Sigmoid colon (tissue), 7 donors: ENCODE results near the gene LPP. TPM values are rescaled to one million over a fixed set of nuclear protein-coding genes. Genes with fewer than 3 reads are reported as not detected.

Source experiments
- DNase-seq: peaks from one replicate; pipeline ENCODE4 v3.0.0-alpha.2; 2019
- H3K27ac ChIP-seq, 4 donors: fragments of 200-600 bp; sonication (generic); one replicate each; pipeline ENCODE4 v1.5.1; 2016 to 2019; ENCODE audit warnings: mild to moderate bottlenecking in 1 of 4
- H3K27me3 ChIP-seq, 3 donors: fragments of 200-600 bp; sonication (generic); one replicate each; pipeline ENCODE4 v1.5.1; 2019; ENCODE audit warnings: mild to moderate bottlenecking in 1 of 3
- H3K36me3 ChIP-seq, 4 donors: fragments of 200-600 bp; sonication (generic); one replicate each; pipeline ENCODE4 v1.5.1; 2016 to 2019
- H3K4me1 ChIP-seq, 4 donors: fragments of 200-600 bp; sonication (generic); one replicate each; pipeline ENCODE4 v1.5.1; 2017 to 2019
- H3K4me3 ChIP-seq, 4 donors: fragments of 200-600 bp; sonication (generic); one replicate each; pipeline ENCODE4 v1.5.1; 2017 to 2019; ENCODE audit warnings: mild to moderate bottlenecking in 2 of 4, moderate library complexity in 1 of 4
- H3K9me3 ChIP-seq, 4 donors: fragments of 200-600 bp in 3 of 4; sonication (generic) in 3 of 4; one replicate each; pipeline versions ENCODE4 v1.5.1 to v1.6.1; 2013 to 2019
- EP300 ChIP-seq, 4 donors: sonication (generic); formaldehyde crosslinking; IDR thresholded peaks; one replicate each; pipeline ENCODE4 v1.6.1; 2017; ENCODE audit warnings: antibody characterized with exemption in 4 of 4
- POLR2A ChIP-seq, 2 donors: fragments of 450-650 bp; IDR thresholded peaks; one replicate each; pipeline ENCODE4 v1.6.1; 2016; ENCODE audit warnings: antibody characterized with exemption in 2 of 2, mild to moderate bottlenecking in 2 of 2, moderate library complexity in 2 of 2
- POLR2AphosphoS5 ChIP-seq, 4 donors: sonication (generic); formaldehyde crosslinking; IDR thresholded peaks; one replicate each; pipeline ENCODE4 v1.6.1; 2017; ENCODE audit warnings: antibody characterized with exemption in 4 of 4
- WGBS, 2 donors: extraction: QIAGEN DNeasy Blood & Tissue Kit; methylation state at CpG; one replicate each; pipeline ENCODE4 v1.1.7; 2013; 5-methylcytosine and 5-hydroxymethylcytosine counted together
- intact Hi-C: fragments of 100-400 bp; cut with DNase I; formaldehyde crosslinking; loops from one replicate; pipeline ENCODE4 v1.15.1; 2023
- polyA plus RNA-seq, 3 donors: library from polyadenylated mRNA; stranded (reverse); fragments of 200-250 nt; gene quantifications; one replicate each; pipeline ENCODE4 v1.2.3, GENCODE V29; 2013
- total RNA-seq, 4 donors: library from RNA; depleted of rRNA; stranded (reverse); fragments of >200 nt; gene quantifications; one replicate each; pipeline ENCODE4 v1.1.0, GENCODE V29; 2016
- TF ChIP-seq, protein P1 (sequence below), 4 experiments: fragments of 450-650 bp in 3 of 4; fragments of 200-600 bp in 1 of 4; IDR thresholded peaks; one replicate each; pipeline ENCODE4 v1.5.1; 2016 to 2019; ENCODE audit warnings: antibody characterized with exemption in 4 of 4, mild to moderate bottlenecking in 3 of 4, moderate library complexity in 2 of 4
- donor health status: healthy with polysubstance abuse.
- donor health status: Bipolar disorder and iron deficiency.
- donor health status: healthy.

LPP gene
- total and polyA plus RNA-seq, 7 donors: 5.3 to 1,773 (median 824) TPM

DNA sequence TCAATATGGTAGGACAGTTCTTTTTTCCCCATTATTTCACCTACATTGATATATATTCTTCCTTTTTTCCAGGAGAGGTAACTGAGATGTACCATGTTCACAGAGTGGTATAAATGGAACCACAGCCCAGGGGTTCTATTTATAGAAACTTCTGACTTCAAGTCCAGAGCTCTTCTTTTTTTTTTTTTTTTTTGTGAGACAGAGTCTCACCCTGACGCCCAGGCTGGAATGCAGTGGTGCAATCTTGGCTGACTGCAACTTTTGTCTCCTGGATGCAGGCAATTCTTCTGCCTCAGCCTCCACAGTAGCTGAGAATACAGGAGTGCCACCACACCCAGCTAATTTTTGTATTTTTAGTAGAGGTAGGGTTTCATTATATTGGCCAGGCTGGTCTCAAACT is 750.7 kb downstream of the LPP start:
- 76 to 87% methylated on average over 1 of the region's 1 CpG for WGBS, 2 donors
- no peak overlapping the region for H3K4me3 ChIP-seq
- H3K27me3 ChIP-seq: no peaks in the 10 kb centered on the region
- H3K9me3 ChIP-seq: no peaks in the 10 kb centered on the region
- intact Hi-C loops: loop anchor here (5.0 kb wide), 1 partner anchor 38 kb away; no protein-coding TSS in a partner anchor
- DNase-seq: no peak
- no peaks in the 10 kb centered on the region for H3K36me3 ChIP-seq
- H3K4me1 ChIP-seq: peaks cover 0 to 35% (median 24%) of the 10 kb centered on the region in 4 donors
- no peak overlapping the region for H3K27ac ChIP-seq
- TF ChIP-seq POLR2AphosphoS5 (IDR thresholded peaks at IDR 0.05): no peak
- no peak for TF ChIP-seq POLR2A (IDR thresholded peaks at IDR 0.05)
- TF ChIP-seq EP300 (IDR thresholded peaks at IDR 0.05): no peak
- TF ChIP-seq, protein P1, sequence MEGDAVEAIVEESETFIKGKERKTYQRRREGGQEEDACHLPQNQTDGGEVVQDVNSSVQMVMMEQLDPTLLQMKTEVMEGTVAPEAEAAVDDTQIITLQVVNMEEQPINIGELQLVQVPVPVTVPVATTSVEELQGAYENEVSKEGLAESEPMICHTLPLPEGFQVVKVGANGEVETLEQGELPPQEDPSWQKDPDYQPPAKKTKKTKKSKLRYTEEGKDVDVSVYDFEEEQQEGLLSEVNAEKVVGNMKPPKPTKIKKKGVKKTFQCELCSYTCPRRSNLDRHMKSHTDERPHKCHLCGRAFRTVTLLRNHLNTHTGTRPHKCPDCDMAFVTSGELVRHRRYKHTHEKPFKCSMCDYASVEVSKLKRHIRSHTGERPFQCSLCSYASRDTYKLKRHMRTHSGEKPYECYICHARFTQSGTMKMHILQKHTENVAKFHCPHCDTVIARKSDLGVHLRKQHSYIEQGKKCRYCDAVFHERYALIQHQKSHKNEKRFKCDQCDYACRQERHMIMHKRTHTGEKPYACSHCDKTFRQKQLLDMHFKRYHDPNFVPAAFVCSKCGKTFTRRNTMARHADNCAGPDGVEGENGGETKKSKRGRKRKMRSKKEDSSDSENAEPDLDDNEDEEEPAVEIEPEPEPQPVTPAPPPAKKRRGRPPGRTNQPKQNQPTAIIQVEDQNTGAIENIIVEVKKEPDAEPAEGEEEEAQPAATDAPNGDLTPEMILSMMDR (IDR thresholded peaks at IDR 0.05): no peak

DNA sequence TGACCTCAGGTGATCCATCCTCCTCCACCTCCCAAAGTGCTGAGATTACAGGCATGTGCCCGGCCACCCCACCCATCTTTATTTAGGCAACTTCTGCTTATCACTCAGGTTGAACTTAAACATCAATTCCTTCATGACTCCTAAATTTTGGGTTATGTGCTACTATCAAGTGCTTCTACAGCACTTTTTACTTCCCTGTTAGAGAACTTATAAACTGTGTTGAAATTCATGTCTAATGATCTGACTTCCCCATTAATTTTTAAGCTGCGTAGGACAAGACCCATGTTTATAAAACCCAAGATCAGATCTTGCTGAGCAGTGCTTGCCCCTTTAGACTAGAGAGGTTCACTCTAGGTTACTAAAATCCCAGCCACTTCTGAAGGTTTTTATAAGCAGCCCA is 751.6 kb downstream of the LPP start:
- Histone ChIP-seq H3K9me3 (no peaks in the 10 kb centered on the region), H3K36me3 (no peaks in the 10 kb centered on the region), H3K27me3 (no peaks in the 10 kb centered on the region), H3K4me3 (no peak overlapping the region), H3K27ac (peak overlapping the region in 1 of 4 donors; percentile 3), H3K4me1 (peaks cover 0 to 26% (median 16%) of the 10 kb centered on the region in 4 donors)
- intact Hi-C loops: loop anchor here (5.0 kb wide), 1 partner anchor 37 kb away; no protein-coding TSS in a partner anchor
- DNase-seq: no peak
- no peak for TF ChIP-seq POLR2AphosphoS5 (IDR thresholded peaks at IDR 0.05)
- no peak for TF ChIP-seq EP300 (IDR thresholded peaks at IDR 0.05)
- TF ChIP-seq, protein P1 (IDR thresholded peaks at IDR 0.05): no peak
- no peak for TF ChIP-seq POLR2A (IDR thresholded peaks at IDR 0.05)
- WGBS, 2 donors: 84 to 91% methylated on average over 2 of the region's 2 CpGs

GRCh38 chr3:188906236-188906635 is 752.3 kb downstream of the LPP start:
- Histone ChIP-seq H3K4me3 (no peak overlapping the region), H3K27me3 (no peaks in the 10 kb centered on the region), H3K9me3 (no peaks in the 10 kb centered on the region), H3K36me3 (no peaks in the 10 kb centered on the region), H3K4me1 (peaks cover 0 to 19% (median 10%) of the 10 kb centered on the region in 4 donors), H3K27ac (peak overlapping the region in 1 of 4 donors; percentile 3)
- DNase-seq: no peak
- TF ChIP-seq POLR2A (IDR thresholded peaks at IDR 0.05): no peak
- TF ChIP-seq EP300 (IDR thresholded peaks at IDR 0.05): no peak
- TF ChIP-seq, protein P1 (IDR thresholded peaks at IDR 0.05): no peak
- TF ChIP-seq POLR2AphosphoS5 (IDR thresholded peaks at IDR 0.05): no peak
- intact Hi-C loops: loop anchor here (5.0 kb wide), 1 partner anchor 36 kb away; no protein-coding TSS in a partner anchor
- 90 to 97% methylated on average over 7 of the region's 7 CpGs for WGBS, 2 donors

DNA sequence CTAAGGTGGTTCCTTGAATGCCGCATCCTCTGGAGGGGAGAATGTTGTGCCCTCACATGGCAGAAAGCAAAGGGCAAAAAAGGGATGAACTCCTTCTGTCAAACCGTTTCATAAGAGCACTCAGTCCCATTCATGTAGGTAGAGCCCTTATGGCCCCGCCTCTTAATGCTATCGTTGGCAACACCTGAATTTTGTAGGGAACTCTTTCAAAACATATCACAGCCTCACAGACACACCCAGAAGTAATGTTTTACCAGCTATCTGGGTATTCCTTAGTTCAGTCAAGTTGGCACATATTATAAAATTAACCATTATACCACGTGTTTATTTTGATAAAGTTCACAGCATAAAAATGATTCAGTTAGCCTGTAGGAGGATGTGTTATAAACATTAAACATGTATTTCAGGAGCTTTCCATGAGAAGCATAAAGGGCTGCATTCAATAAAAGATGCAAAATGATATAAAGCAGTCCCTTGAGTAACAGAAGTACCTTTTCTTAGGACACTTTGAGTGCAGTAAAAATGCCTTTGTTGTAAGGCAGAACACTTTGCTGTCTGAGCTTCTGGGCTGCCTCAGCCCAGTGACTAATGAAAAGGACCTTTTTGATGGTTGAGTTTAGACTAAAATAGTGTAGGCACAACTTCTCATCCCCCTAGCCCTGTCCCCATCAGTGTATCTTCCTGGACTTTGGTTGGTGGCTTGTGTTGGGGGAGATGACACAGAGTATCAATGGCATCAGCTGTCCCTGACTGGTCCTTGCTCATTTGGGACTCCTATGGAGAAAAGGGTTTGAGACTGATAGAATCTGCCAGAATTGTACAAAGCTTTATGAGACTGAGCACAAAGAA is 754.3 kb downstream of the LPP start:
- Histone ChIP-seq H3K4me1 (peaks cover 0 to 13% (median 8%) of the 10 kb centered on the region in 4 donors), H3K36me3 (no peaks in the 10 kb centered on the region), H3K4me3 (no peak overlapping the region), H3K9me3 (no peaks in the 10 kb centered on the region), H3K27ac (no peak overlapping the region), H3K27me3 (no peaks in the 10 kb centered on the region)
- 47 to 79% methylated on average over 5 of the region's 5 CpGs for WGBS, 2 donors
- intact Hi-C loops: loop anchor here (5.0 kb wide), 1 partner anchor 34 kb away; no protein-coding TSS in a partner anchor
- TF ChIP-seq, protein P1 (IDR thresholded peaks at IDR 0.05): no peak
- TF ChIP-seq EP300 (IDR thresholded peaks at IDR 0.05) (no peak), POLR2A (IDR thresholded peaks at IDR 0.05) (no peak), POLR2AphosphoS5 (IDR thresholded peaks at IDR 0.05) (peak; percentile 39 to 69 (median 60))
- no peak for DNase-seq
